ENCODE measurements around the gene PUS10.
"Not testable (repeated sequence)": the region's sequence is repeated elsewhere in the genome, so short reads cannot be mapped to it uniquely, and the experiment has no call there.

Gene PUS10, protein sequence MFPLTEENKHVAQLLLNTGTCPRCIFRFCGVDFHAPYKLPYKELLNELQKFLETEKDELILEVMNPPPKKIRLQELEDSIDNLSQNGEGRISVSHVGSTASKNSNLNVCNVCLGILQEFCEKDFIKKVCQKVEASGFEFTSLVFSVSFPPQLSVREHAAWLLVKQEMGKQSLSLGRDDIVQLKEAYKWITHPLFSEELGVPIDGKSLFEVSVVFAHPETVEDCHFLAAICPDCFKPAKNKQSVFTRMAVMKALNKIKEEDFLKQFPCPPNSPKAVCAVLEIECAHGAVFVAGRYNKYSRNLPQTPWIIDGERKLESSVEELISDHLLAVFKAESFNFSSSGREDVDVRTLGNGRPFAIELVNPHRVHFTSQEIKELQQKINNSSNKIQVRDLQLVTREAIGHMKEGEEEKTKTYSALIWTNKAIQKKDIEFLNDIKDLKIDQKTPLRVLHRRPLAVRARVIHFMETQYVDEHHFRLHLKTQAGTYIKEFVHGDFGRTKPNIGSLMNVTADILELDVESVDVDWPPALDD

DNA sequence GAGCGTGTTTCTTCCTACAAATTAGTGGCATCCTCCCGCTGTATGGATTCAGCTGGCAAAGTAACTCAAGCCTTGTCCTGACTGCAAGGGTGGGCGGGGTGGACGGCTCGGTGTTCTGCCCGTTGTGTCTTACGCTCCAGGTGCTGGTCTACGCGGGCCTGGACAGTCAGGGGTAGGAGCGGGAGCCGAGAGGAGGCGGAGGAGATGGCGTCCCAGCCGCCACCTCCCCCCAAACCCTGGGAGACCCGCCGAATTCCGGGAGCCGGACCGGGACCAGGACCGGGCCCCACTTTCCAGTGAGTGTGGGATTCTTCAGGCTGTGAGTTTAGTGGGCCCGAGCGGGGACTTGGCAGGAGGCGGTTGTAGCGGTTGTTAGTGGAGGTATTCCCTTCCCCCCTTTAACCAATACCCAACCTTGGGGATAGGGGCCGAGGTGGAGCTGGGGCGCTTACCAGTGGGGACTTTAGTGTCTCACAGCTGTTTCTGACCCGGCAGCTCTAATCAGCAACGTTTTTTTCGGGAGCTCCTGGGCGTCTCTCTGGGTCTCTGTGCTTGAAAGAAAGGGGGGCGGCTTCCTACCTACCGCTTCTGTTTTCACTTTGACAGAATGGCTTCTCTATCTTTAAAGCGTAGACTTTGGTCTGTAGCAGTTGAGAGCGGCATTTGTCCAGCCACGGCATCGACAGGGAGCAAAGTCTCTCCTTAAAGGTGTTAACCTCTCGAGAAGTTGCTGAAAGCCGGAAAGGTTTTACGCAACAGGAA lies at the start of gene PUS10, which contains the start of gene PEX13:
Gene PUS10, minus strand, starts transcription at position 700 of the 762 bp plus-strand sequence. CDS start 6,365 bp downstream, outside the sequence.
Gene PEX13, plus strand, starts transcription at position 165 of the 762 bp plus-strand sequence. Its CDS starts 40 bp downstream, at position 205.
- DNase-seq = peak; percentile 79

- peak; percentile 93 for DNase-seq
Measured at GRCh38 chr2:61065714-61066709, 48.0 kb upstream of the PUS10 start, which contains the start of gene SANBR. SANBR (plus strand) TSS chr2:61065871; CDS start chr2:61070351, 4,480 bp downstream.

GRCh38 chr2:61059382-61059781 lies 41.3 kb upstream of the PUS10 start:
- no peak for DNase-seq

GRCh38 chr2:61057562-61057961 lies 39.5 kb upstream of the PUS10 start:
- DNase-seq = no peak

GRCh38 chr2:61055557-61055956 lies 37.5 kb upstream of the PUS10 start:
- DNase-seq = no peak

- no peak for DNase-seq
Measured at GRCh38 chr2:61045999-61046398, 27.9 kb upstream of the PUS10 start.

DNA sequence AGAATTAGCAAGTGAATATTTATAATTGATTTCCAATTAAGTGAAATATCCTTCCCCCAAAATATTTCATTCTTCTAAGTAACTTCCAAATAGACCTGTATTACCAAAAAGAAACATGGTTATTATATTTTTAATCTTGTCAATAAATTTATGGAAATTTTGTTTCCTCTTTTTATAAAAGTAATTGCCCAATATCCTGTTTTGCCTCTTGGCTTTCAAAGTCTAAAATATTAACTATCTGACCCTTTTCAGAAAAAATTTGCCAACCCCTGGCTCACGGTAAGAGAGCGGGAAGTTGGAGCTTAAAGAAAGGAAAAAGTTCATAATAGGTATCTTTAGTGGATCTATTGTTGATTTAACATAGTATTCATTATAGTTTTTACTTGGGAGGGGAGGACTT lies 27.2 kb upstream of the PUS10 start:
- DNase-seq = no peak

DNA sequence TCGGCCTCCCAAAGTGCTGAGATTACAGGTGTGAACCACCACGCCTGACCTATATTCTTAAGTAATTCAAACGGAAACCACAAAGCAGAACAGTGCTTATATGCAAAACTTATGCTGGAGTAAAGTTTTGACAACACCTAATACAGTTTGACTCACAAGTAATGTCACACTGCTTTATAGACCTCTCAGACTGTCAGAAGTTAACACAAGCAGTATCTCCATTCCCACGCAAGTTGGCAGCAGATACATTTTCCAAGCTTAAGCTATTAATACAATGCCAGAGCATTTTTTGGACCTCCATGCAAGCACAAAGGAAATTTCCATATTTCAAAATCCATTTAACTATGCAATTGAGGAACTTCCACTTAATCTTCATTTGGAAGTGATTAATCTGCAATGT lies 26.6 kb upstream of the PUS10 start:
- DNase-seq = no peak

DNA sequence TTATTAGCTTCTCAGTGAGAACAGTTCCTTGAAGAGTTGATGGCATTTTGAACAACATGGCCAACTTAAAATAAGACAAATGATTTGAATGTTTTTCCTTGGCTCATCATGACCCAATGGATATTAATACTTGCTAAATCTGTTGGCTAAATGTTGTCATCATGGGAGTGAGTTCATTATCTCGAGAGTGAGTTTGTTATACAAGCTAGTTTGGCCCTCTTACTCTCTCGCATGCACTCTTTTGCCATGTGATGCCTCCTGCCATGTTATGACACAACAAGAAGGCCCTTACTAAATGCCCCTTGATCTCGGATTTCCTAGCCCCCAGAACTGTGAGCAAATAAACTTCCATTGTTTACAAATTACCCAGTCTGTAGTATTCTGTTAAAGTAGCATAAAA lies 24.8 kb upstream of the PUS10 start:
- DNase-seq = no peak

DNA sequence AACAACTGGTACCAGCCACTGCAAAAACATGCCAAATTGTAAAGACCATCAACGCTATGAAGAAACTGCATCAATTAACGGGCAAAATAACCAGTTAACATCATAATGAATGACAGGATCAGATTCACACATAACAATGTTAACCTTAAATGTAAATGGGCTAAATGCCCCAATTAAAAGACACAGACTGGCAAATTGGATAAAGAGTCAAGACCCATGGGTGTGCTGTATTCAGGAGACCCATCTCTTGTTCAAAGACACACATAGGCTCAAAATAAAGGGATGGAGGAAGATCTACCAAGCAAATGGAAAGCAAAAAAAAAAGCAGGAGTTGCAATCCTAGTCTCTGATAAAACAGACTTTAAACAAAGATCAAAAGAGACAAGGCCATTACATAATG lies 18.6 kb upstream of the PUS10 start:
- DNase-seq = not testable (repeated sequence)

- not testable (repeated sequence) for DNase-seq
Measured at GRCh38 chr2:61034592-61034991, 16.5 kb upstream of the PUS10 start.

DNA sequence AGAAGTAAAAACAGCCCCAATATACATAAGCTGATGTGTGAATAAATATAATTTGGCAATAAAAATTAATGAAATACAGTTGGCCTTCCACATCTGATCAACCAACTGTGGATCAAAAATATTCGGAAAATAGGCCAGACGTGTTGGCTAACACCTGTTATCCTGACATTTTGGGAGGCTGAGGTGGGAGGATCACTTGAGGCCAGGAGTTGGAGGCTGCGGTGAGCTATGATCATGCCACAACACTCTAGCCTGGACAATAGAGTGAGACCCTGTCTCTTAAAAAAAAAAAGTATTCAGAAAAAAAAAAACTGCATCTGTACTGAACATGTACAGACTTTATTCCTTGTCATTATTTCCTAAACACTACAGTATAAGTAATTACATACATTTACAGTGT lies 11.5 kb upstream of the PUS10 start:
- DNase-seq = no peak

GRCh38 chr2:61023670-61024069 lies 5.6 kb upstream of the PUS10 start:
- no peak for DNase-seq

GRCh38 chr2:61021228-61021660 lies 3.2 kb upstream of the PUS10 start:
- DNase-seq = no peak

DNA sequence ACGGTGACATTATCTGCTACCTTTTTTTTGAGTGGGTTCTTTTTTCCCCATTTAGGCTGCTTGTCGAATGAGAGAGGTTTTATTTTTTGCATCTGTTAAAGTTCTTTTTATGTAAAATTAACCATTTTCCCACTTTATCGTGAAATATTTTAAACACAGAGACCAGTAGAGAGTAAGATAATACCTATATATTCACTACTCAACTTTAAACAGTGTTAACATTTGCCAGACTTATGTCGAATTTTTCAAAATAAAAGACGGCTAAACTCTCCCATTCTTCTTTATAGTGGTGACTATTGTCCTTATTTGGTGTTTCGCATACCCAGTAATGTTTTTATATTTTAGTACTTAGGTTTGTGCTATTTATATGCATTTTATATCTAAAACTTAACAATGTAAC lies 743 bp upstream of the PUS10 start:
- no peak for DNase-seq

DNA sequence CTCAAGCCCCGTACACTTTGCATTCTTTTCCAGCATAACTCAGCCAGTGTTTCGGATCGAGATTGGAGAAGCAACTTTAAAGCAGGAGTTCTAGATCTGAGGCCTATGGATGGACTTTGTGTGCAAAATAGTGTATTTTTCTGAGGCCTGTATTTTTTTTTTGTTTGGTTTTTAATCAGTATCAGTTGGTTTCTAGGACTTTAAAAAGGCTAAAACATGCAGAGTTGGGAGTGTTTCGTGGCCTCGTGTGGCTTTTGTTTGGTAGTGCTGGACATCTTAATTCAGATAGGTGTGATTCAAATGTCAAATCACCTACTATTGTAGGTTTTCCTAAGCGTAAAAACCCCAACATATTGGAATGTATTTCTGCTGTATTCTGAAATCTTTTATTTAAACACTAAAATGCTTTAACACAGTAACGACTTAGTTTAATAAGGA lies 282 bp upstream of the PUS10 start:
- DNase-seq = no peak

DNA sequence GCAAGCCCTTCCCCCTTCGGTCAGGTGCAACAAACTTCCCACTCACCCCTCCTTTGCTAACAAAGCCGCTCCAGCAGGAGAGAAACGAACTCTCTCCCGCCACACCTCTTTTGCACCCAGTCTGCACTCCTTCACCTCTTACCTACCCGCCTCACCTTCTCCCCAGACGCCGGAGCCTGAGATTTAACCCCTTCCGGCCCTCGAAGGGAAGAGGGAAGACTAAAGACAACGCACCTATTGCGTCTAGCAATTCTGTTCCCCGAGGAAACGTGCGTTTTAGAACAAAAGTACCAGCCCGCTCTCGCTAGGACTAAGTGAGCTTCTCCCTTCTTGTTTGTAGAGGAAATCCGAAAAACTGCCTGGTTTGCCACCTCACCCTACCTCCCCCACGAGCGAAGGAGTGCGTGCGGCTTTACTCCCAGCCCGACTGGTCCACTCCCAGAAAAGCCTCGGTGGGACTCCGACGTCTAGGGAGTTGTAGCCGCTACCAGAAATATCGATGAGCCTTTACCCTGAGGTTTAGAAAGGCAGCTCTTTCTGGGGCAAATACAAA lies 976 bp downstream of the PUS10 start:
- peak; percentile 79 for DNase-seq

GRCh38 chr2:61016392-61017002 lies 1.6 kb downstream of the PUS10 start:
- no peak for DNase-seq

DNA sequence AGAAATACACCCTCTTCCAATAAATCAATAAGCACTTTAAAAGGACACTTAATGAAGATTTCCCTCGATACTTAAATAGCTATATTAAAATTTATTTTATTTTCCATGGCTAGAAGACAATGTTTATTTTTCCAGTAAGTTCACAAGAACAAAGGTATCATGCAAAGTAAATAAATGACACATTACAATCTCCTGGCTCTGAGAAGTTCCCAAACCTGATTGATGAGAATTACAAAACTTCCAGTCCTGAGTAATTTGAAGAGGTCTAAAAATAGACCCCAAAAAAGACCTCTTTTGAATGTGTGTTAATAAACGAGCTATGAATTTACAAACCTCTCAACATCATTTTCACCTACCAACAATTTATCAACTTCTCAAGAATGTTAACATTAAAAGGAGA lies 2.1 kb downstream of the PUS10 start:
- DNase-seq = no peak

DNA sequence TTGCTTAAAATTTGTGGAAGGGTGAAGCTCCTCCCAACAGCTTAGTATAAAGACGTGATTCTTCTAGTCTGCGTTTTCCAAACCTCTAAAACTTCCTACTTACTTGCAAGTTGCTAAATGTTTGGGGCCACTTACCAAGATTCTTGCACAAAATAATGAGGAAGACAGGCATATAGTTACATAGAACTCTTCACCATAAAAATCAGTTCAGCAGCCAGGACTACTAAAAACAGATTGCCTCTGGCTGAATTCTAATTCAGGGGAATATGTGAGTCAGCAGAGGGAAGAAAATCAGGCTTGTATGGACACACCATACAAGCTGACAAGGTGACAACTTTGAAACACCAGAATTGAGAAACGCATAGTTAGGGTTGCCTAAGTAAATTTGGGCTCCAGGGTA lies 3.3 kb downstream of the PUS10 start:
- no peak for DNase-seq

- no peak for DNase-seq
Measured at GRCh38 chr2:61013382-61013781, 4.7 kb downstream of the PUS10 start.
